Umbilical cord (tissue), 1 donor: Measurements from ENCODE around the gene DOC2B. TPM values are rescaled to one million over a fixed set of nuclear protein-coding genes. Genes with fewer than 3 reads are reported as not detected.

ENCODE experiments used
- total RNA-seq: library from RNA; depleted of rRNA; stranded (reverse); fragments of >200 nt; gene quantifications from one replicate; pipeline ENCODE4 v1.2.3, GENCODE V29; 2014; ENCODE audit warnings: low replicate concordance; ENCODE audit not compliant: insufficient read depth

The DOC2B gene
- total RNA-seq, 1 donor from 2014 or later, result 2.2 TPM

Other genes starting within 250 kb of the DOC2B start
- not detected for gene SCGB1C2, start 44.1 kb downstream of the DOC2B start, total RNA-seq
- gene RPH3AL, start 171.2 kb upstream of the DOC2B start, total RNA-seq, result 46.5 TPM